Stomach smooth muscle (tissue), 2 donors: Measurements from ENCODE around the gene CAMSAP2.

Experiments used
- H3K27ac ChIP-seq: one replicate; pipeline ENCODE4 v1.7.0; 2013; ENCODE audit warnings: mild to moderate bottlenecking, low read length, inconsistent platforms
- H3K27me3 ChIP-seq, 2 donors: one replicate each; pipeline ENCODE4 v1.7.0; 2013; ENCODE audit warnings: low read length in 2 of 2; ENCODE audit not compliant: insufficient read depth in 2 of 2, control insufficient read depth in 1 of 2
- H3K36me3 ChIP-seq, 2 donors: one replicate each; pipeline ENCODE4 v1.7.0; 2013; ENCODE audit warnings: low read length in 2 of 2; ENCODE audit not compliant: control insufficient read depth in 2 of 2, insufficient read depth in 2 of 2
- H3K4me1 ChIP-seq: one replicate; pipeline ENCODE4 v1.7.0; 2013; ENCODE audit warnings: low read length; ENCODE audit not compliant: control insufficient read depth, insufficient read depth
- H3K4me3 ChIP-seq, 2 donors: one replicate each; pipeline ENCODE4 v1.7.0; 2013; ENCODE audit warnings: low read length in 2 of 2
- H3K9ac ChIP-seq, 2 donors: one replicate each; pipeline ENCODE4 v1.7.0; 2013; ENCODE audit warnings: low read length in 2 of 2, mild to moderate bottlenecking in 1 of 2
- H3K9me3 ChIP-seq, 2 donors: one replicate each; pipeline ENCODE4 v1.7.0; 2013; ENCODE audit warnings: low read length in 2 of 2; ENCODE audit not compliant: control insufficient read depth in 2 of 2
- donor health status: healthy.
- donor health status: Pancreatic carcinoma.

CAMSAP2 gene

GRCh38 chr1:200900877-200901276 is 162.2 kb downstream of the CAMSAP2 start:
- Histone ChIP-seq H3K27ac (no peak overlapping the region), H3K9ac (no peak overlapping the region), H3K36me3 (no peaks in the 10 kb centered on the region), H3K4me1 (no peaks in the 10 kb centered on the region), H3K4me3 (no peak overlapping the region), H3K9me3 (no peaks in the 10 kb centered on the region), H3K27me3 (no peaks in the 10 kb centered on the region)

GRCh38 chr1:200901350-200901749 is 162.7 kb downstream of the CAMSAP2 start:
- Histone ChIP-seq H3K9ac (no peak overlapping the region), H3K4me1 (no peaks in the 10 kb centered on the region), H3K27me3 (no peaks in the 10 kb centered on the region), H3K9me3 (no peaks in the 10 kb centered on the region), H3K36me3 (no peaks in the 10 kb centered on the region), H3K4me3 (no peak overlapping the region), H3K27ac (no peak overlapping the region)

- Histone ChIP-seq H3K4me1 (no peaks in the 10 kb centered on the region), H3K9ac (no peak overlapping the region), H3K36me3 (no peaks in the 10 kb centered on the region), H3K9me3 (no peaks in the 10 kb centered on the region), H3K4me3 (no peak overlapping the region), H3K27me3 (no peaks in the 10 kb centered on the region), H3K27ac (no peak overlapping the region)
Measured at GRCh38 chr1:200901796-200902444, 163.2 kb downstream of the CAMSAP2 start.

GRCh38 chr1:200903793-200904192 is 165.1 kb downstream of the CAMSAP2 start:
- no peak overlapping the region for H3K4me3 ChIP-seq
- H3K36me3 ChIP-seq = no peaks in the 10 kb centered on the region
- H3K27ac ChIP-seq = no peak overlapping the region
- H3K27me3 ChIP-seq = no peaks in the 10 kb centered on the region
- H3K4me1 ChIP-seq = no peaks in the 10 kb centered on the region
- no peak overlapping the region for H3K9ac ChIP-seq
- H3K9me3 ChIP-seq = no peaks in the 10 kb centered on the region

GRCh38 chr1:200904772-200905171 is 166.1 kb downstream of the CAMSAP2 start:
- Histone ChIP-seq H3K4me3 (no peak overlapping the region), H3K27me3 (no peaks in the 10 kb centered on the region), H3K4me1 (no peaks in the 10 kb centered on the region), H3K9me3 (no peaks in the 10 kb centered on the region), H3K27ac (no peak overlapping the region), H3K9ac (no peak overlapping the region), H3K36me3 (no peaks in the 10 kb centered on the region)

- no peak overlapping the region for H3K4me3 ChIP-seq
- H3K9ac ChIP-seq = no peak overlapping the region
- no peaks in the 10 kb centered on the region for H3K27me3 ChIP-seq
- H3K27ac ChIP-seq = no peak overlapping the region
- no peaks in the 10 kb centered on the region for H3K4me1 ChIP-seq
- H3K36me3 ChIP-seq = no peaks in the 10 kb centered on the region
- H3K9me3 ChIP-seq = no peaks in the 10 kb centered on the region
Measured at GRCh38 chr1:200905411-200906052, 166.8 kb downstream of the CAMSAP2 start.

GRCh38 chr1:200906491-200906890 is 167.8 kb downstream of the CAMSAP2 start:
- Histone ChIP-seq H3K4me3 (no peak overlapping the region), H3K9me3 (no peaks in the 10 kb centered on the region), H3K4me1 (no peaks in the 10 kb centered on the region), H3K9ac (no peak overlapping the region), H3K27ac (no peak overlapping the region), H3K27me3 (no peaks in the 10 kb centered on the region), H3K36me3 (no peaks in the 10 kb centered on the region)

- H3K4me1 ChIP-seq = no peaks in the 10 kb centered on the region
- H3K4me3 ChIP-seq = no peak overlapping the region
- H3K27ac ChIP-seq = no peak overlapping the region
- no peak overlapping the region for H3K9ac ChIP-seq
- no peaks in the 10 kb centered on the region for H3K27me3 ChIP-seq
- H3K36me3 ChIP-seq = no peaks in the 10 kb centered on the region
- H3K9me3 ChIP-seq = no peaks in the 10 kb centered on the region
Measured at GRCh38 chr1:200907611-200908097, 169.0 kb downstream of the CAMSAP2 start.

- H3K4me1 ChIP-seq = no peaks in the 10 kb centered on the region
Measured at GRCh38 chr1:200908191-200908868, 169.6 kb downstream of the CAMSAP2 start.

GRCh38 chr1:200909071-200909470 is 170.4 kb downstream of the CAMSAP2 start:
- no peak overlapping the region for H3K27ac ChIP-seq
- no peaks in the 10 kb centered on the region for H3K36me3 ChIP-seq
- no peaks in the 10 kb centered on the region for H3K9me3 ChIP-seq
- no peak overlapping the region for H3K9ac ChIP-seq
- no peaks in the 10 kb centered on the region for H3K4me1 ChIP-seq
- no peaks in the 10 kb centered on the region for H3K27me3 ChIP-seq
- no peak overlapping the region for H3K4me3 ChIP-seq

More at GRCh38 chr1:200908191-200908868, 169.6 kb downstream of the CAMSAP2 start:
- Histone ChIP-seq H3K27ac (no peak overlapping the region), H3K9ac (no peak overlapping the region), H3K36me3 (no peaks in the 10 kb centered on the region), H3K27me3 (no peaks in the 10 kb centered on the region), H3K9me3 (no peaks in the 10 kb centered on the region), H3K4me3 (no peak overlapping the region)
